Upper lobe of left lung (tissue), 6 donors: ENCODE data around the gene PTPRJ. TPM values are rescaled to one million over a fixed set of nuclear protein-coding genes. Genes with fewer than 3 reads are reported as not detected.

ENCODE experiments used
- ATAC-seq, 2 donors: fragments of 200-7000 bp; cut with Tn5 transposase; one replicate each; pipeline ENCODE4 v1.9.1; 2022; ENCODE audit warnings: mild to moderate bottlenecking in 2 of 2, moderate library complexity in 2 of 2; ENCODE audit not compliant: low FRiP score in 2 of 2
- DNase-seq, 2 donors: peaks; one replicate each; pipeline ENCODE4 v3.0.0-alpha.2; 2019 to 2020
- H3K27ac ChIP-seq, 4 donors: fragments of 200-600 bp; sonication (generic); one replicate each; pipeline ENCODE4 v1.5.1; 2016 to 2019
- H3K27me3 ChIP-seq, 4 donors: fragments of 200-600 bp; sonication (generic); one replicate each; pipeline ENCODE4 v1.5.1; 2017 to 2019
- H3K36me3 ChIP-seq, 4 donors: fragments of 200-600 bp; sonication (generic); one replicate each; pipeline ENCODE4 v1.5.1; 2016 to 2019
- H3K4me1 ChIP-seq, 4 donors: fragments of 200-600 bp; sonication (generic); one replicate each; pipeline ENCODE4 v1.5.1; 2018 to 2019
- H3K4me3 ChIP-seq, 4 donors: fragments of 200-600 bp; sonication (generic); one replicate each; pipeline ENCODE4 v1.5.1; 2017 to 2019; ENCODE audit warnings: mild to moderate bottlenecking in 2 of 4, moderate library complexity in 1 of 4
- H3K9me3 ChIP-seq, 4 donors: fragments of 200-600 bp; sonication (generic); one replicate each; pipeline ENCODE4 v1.5.1; 2018 to 2019
- EP300 ChIP-seq, 4 donors: sonication (generic); formaldehyde crosslinking; IDR thresholded peaks; one replicate each; pipeline ENCODE4 v1.5.1; 2017; ENCODE audit warnings: antibody characterized with exemption in 4 of 4, control low read depth in 2 of 4
- POLR2A ChIP-seq, 4 donors: fragments of 450-650 bp; IDR thresholded peaks; one replicate each; pipeline ENCODE4 v1.5.1; 2016 to 2017; ENCODE audit warnings: antibody characterized with exemption in 4 of 4, mild to moderate bottlenecking in 2 of 4
- POLR2AphosphoS5 ChIP-seq, 2 donors: sonication (generic); formaldehyde crosslinking; IDR thresholded peaks; one replicate each; pipeline ENCODE4 v1.5.1; 2017; ENCODE audit warnings: antibody characterized with exemption in 2 of 2
- WGBS, 2 donors: methylation state at CpG; one replicate each; pipeline ENCODE4 v1.1.5; 2017 to 2018; 5-methylcytosine and 5-hydroxymethylcytosine counted together
- total RNA-seq, 6 donors: library from RNA; depleted of rRNA in 4 of 6; stranded (reverse); fragments of >200 nt in 4 of 6; gene quantifications; one replicate each; pipeline versions ENCODE4 v1.1.0 to v1.2.1, GENCODE V29; 2016 to 2021
- TF ChIP-seq, protein P1 (sequence below), 6 experiments: fragments of 450-650 bp in 4 of 6; fragments of 200-600 bp in 2 of 6; sonication (generic) in 2 of 6; IDR thresholded peaks; one replicate each; pipeline ENCODE4 v1.5.1; 2016 to 2019; ENCODE audit warnings: antibody characterized with exemption in 6 of 6
- donor health status: DM: no; HTN: no; CAD: no; lungs with moderate emphysema.
- donor health status: DM: no; HTN: yes; CAD: no; lungs with severe emphysema.

Gene PTPRJ
- total RNA-seq, 6 donors from 2014 or later: 17.9 to 50.4 (median 32.9) TPM

DNA sequence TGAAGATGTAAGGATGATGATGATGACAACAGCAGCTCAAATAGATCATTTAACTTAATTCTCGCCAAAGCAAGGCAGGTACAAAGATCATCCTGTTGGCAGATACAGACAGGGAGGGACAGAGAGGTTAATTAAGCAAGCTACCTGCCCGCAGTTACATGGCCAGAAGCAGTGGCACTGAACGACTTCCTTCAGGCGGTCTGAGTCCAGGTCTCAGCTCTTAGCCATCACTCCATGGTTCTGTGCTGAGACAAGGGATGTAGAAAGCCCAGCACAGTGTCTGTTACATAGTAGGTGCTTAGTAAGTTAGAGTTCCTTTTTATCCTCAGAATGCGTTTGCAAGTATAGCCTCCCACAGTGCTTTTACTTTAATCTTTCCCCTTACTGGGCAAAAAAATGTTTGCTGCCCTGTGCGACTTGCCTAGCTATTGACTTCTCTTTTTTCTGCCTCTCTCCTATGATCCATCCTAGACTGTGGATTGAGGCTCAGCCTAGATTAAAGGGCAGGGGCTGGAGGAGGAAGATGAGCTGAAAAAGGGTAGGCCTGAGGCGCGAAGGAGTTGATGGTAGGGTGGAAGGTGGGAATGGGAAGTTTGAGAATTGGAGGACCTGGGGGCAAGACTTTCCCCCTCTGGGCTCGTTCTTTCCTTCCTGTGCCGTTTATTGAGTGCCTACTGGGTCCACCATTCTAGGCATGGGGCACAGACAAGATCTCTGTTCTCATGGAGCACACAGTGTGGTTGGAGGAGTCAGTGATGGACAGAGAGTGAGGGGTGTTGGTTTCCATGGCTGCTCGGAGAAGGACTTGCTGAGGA lies 128.1 kb downstream of the PTPRJ start:
- WGBS, 2 donors: 76 to 83% methylated on average over 11 of the region's 11 CpGs
- H3K4me1 ChIP-seq: peaks cover 14 to 25% (median 20%) of the 10 kb centered on the region in 4 donors
- TF ChIP-seq, protein P1, sequence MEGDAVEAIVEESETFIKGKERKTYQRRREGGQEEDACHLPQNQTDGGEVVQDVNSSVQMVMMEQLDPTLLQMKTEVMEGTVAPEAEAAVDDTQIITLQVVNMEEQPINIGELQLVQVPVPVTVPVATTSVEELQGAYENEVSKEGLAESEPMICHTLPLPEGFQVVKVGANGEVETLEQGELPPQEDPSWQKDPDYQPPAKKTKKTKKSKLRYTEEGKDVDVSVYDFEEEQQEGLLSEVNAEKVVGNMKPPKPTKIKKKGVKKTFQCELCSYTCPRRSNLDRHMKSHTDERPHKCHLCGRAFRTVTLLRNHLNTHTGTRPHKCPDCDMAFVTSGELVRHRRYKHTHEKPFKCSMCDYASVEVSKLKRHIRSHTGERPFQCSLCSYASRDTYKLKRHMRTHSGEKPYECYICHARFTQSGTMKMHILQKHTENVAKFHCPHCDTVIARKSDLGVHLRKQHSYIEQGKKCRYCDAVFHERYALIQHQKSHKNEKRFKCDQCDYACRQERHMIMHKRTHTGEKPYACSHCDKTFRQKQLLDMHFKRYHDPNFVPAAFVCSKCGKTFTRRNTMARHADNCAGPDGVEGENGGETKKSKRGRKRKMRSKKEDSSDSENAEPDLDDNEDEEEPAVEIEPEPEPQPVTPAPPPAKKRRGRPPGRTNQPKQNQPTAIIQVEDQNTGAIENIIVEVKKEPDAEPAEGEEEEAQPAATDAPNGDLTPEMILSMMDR (IDR thresholded peaks at IDR 0.05): no peak
- TF ChIP-seq EP300 (IDR thresholded peaks at IDR 0.05) (no peak), POLR2A (IDR thresholded peaks at IDR 0.05) (no peak), POLR2AphosphoS5 (IDR thresholded peaks at IDR 0.05) (no peak)
- DNase-seq: no peak
- peak overlapping the region in 2 of 4 donors; percentile 43 to 55 for H3K27ac ChIP-seq
- no peak overlapping the region for H3K4me3 ChIP-seq
- H3K36me3 ChIP-seq: no peaks in the 10 kb centered on the region
- H3K27me3 ChIP-seq: no peaks in the 10 kb centered on the region
- peak in 1 of 2 donors; percentile 40 for ATAC-seq
- no peaks in the 10 kb centered on the region for H3K9me3 ChIP-seq

DNA sequence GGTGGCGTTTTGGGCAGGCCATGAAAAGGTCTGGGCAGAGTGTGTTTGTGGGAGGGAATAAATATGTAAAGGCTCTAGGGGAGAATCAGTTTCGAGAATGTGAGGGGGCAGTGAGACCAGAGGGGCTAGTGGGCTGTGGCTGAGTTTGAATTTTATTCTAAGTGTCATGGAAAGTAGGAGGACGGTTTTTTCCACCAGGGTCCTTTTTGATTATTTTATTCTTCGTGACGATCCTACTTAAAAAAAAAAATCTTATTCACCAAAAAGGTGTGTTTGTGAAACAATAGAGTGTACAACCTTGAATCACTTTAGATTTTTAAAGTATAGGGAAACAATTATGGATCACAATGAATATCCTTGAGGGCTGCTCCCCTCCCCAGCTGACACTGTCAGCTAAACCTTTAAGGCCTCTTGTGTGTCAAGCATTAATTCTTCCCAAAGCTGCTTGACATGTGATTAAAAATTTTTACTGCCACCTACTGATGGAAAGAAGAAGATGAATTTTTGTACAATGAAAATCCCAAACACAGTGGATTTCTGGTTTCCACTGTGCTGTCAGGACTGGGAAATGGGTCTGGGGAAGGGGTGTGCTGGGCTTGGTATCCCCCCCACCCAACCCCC lies 128.8 kb downstream of the PTPRJ start:
- Histone ChIP-seq H3K36me3 (no peaks in the 10 kb centered on the region), H3K4me3 (peak overlapping the region in 3 of 4 donors; percentile 8 to 39 (median 31)), H3K9me3 (no peaks in the 10 kb centered on the region), H3K27ac (peak overlapping the region; percentile 20 to 60 (median 50)), H3K27me3 (no peaks in the 10 kb centered on the region), H3K4me1 (peaks cover 14 to 25% (median 20%) of the 10 kb centered on the region in 4 donors)
- ATAC-seq (peak; percentile 23 to 74), DNase-seq (no peak)
- TF ChIP-seq, protein P1 (IDR thresholded peaks at IDR 0.05): peak in 4 of 6 experiments; percentile 26 to 43 (median 36)
- TF ChIP-seq POLR2A (IDR thresholded peaks at IDR 0.05): no peak
- TF ChIP-seq EP300 (IDR thresholded peaks at IDR 0.05): no peak
- no peak for TF ChIP-seq POLR2AphosphoS5 (IDR thresholded peaks at IDR 0.05)
- WGBS, 2 donors: 81 to 87% methylated on average over 5 of the region's 5 CpGs

DNA sequence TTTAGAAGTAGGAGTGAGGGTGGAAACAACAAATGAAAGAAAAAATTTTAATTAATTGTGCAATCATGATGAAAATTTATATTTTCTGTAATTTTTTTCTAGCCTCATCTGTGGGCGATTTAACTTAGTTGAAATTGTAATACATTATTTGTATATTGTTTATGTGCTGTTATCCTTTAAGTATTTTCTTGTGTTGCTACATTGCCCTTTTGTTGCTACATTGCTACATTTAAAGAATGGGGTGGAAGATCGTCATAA lies 130.1 kb downstream of the PTPRJ start:
- Histone ChIP-seq H3K27ac (no peak overlapping the region), H3K27me3 (no peaks in the 10 kb centered on the region), H3K4me1 (peaks cover 14 to 25% (median 20%) of the 10 kb centered on the region in 4 donors), H3K4me3 (no peak overlapping the region), H3K36me3 (no peaks in the 10 kb centered on the region), H3K9me3 (peaks cover 0 to 11% (median 2%) of the 10 kb centered on the region in 4 donors)
- TF ChIP-seq POLR2A (IDR thresholded peaks at IDR 0.05) (no peak), POLR2AphosphoS5 (IDR thresholded peaks at IDR 0.05) (no peak), EP300 (IDR thresholded peaks at IDR 0.05) (no peak)
- TF ChIP-seq, protein P1 (IDR thresholded peaks at IDR 0.05): no peak
- ATAC-seq (no peak), DNase-seq (no peak)
- WGBS, 2 donors: 69 to 82% methylated on average over 2 of the region's 2 CpGs

- no peak overlapping the region for H3K27ac ChIP-seq
- H3K4me3 ChIP-seq: no peak overlapping the region
- H3K4me1 ChIP-seq: peaks cover 14 to 24% (median 19%) of the 10 kb centered on the region in 4 donors
- peaks cover 0 to 11% (median 2%) of the 10 kb centered on the region in 4 donors for H3K9me3 ChIP-seq
- H3K27me3 ChIP-seq: no peaks in the 10 kb centered on the region
- H3K36me3 ChIP-seq: no peaks in the 10 kb centered on the region
- no peak for TF ChIP-seq POLR2A (IDR thresholded peaks at IDR 0.05)
- TF ChIP-seq POLR2AphosphoS5 (IDR thresholded peaks at IDR 0.05): no peak
- TF ChIP-seq, protein P1 (IDR thresholded peaks at IDR 0.05): no peak
- no peak for TF ChIP-seq EP300 (IDR thresholded peaks at IDR 0.05)
- WGBS, 2 donors: 61 to 65% methylated on average over 3 of the region's 3 CpGs
- peak in 1 of 2 donors; percentile 32 for DNase-seq
- peak in 1 of 2 donors; percentile 39 for ATAC-seq
These were observed 131.5 kb downstream of the PTPRJ start for GRCh38 chr11:48111891-48112290.
